ENCODE data around the gene RASSF5. TPM values are rescaled to one million over a fixed set of nuclear protein-coding genes. Genes with fewer than 3 reads are reported as not detected.

Gene RASSF5
- total RNA-seq, 4 donors from 2014 or later = 14.0 to 16.4 (median 14.5) TPM

GRCh38 chr1:206637605-206638004, 130.3 kb downstream of the RASSF5 start:
- no peak overlapping the region for H3K4me3 ChIP-seq (replicated peaks in 1 of 3)
- intact Hi-C loops (cut with DNase I) = loop anchor here (10.0 kb wide), 1 partner anchor 277 kb away; no protein-coding TSS in a partner anchor

More at GRCh38 chr1:206637605-206638004, 130.3 kb downstream of the RASSF5 start:
- no peak for TF ChIP-seq CTCF (IDR thresholded peaks at IDR 0.05)
- no peaks in the 10 kb centered on the region for H3K9me3 ChIP-seq
- DNase-seq = no peak
- H3K36me3 ChIP-seq = no peaks in the 10 kb centered on the region
- H3K27ac ChIP-seq = peak overlapping the region in 2 of 3 donors; percentile 12 to 33
- H3K4me1 ChIP-seq = peaks cover 20% of the 10 kb centered on the region in 2 donors
- no peaks in the 10 kb centered on the region for H3K27me3 ChIP-seq

Small RNA genes lying within 50 kb of the gene (microRNA-seq; reads per million reads assigned to microRNA genes)
- not detected for gene MIR6769B

Small RNA genes lying within 50 kb of the gene (small RNA-seq; reads per million reads assigned to genes)
- gene MIR6769B = 0.47 reads per million

Other genes starting within 250 kb of the RASSF5 start
- 10 to 100 TPM in 1 of 4 donors, 1 to 10 TPM in 3; 4.7 to 10.5 (median 9.4) TPM for gene IKBKE, start 37.1 kb upstream of the RASSF5 start, total RNA-seq
- gene EIF2D, start 104.9 kb downstream of the RASSF5 start, total RNA-seq = 10 to 100 TPM; 52.9 to 62.1 (median 57.0) TPM
- gene DYRK3, start 128.0 kb downstream of the RASSF5 start, total RNA-seq = 10 to 100 TPM; 14.5 to 21.2 (median 15.9) TPM
- 10 to 100 TPM; 48.5 to 64.0 (median 59.9) TPM for gene MAPKAPK2, start 177.4 kb downstream of the RASSF5 start, total RNA-seq